ENCODE measurements around the gene RORC. TPM values are rescaled to one million over a fixed set of nuclear protein-coding genes. Genes with fewer than 3 reads are reported as not detected.

The RORC gene
- polyA plus RNA-seq, 1 of the 3 experiments (the other 2 are of a cell fraction), result not detected

DNA sequence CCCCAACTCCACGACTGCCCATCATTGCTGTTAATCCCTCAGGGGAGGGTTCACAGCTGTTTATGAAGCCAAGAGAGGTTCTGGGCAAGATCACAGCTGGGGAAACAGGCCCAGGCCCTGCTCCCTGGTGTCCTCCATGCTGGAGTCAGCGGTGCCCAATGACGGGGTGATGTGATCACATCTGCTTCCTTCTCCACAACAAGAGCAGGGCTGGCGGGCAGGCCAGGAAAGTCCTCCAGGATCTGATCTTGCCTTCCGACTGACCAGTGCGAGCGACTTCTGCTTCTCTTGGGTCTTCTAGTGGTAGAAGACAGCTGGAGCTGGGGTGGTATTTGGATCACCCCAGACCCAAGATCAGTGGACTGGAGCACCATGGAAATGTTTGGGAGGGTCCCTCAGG is 25.4 kb downstream of the RORC start:
- no peak for TF ChIP-seq RAD21 (IDR thresholded peaks at IDR 0.05; ENCODE audit: low read length)
- TF ChIP-seq JUND (IDR thresholded peaks at IDR 0.05), result no peak
- TF ChIP-seq, protein P1, sequence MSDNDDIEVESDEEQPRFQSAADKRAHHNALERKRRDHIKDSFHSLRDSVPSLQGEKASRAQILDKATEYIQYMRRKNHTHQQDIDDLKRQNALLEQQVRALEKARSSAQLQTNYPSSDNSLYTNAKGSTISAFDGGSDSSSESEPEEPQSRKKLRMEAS (IDR thresholded peaks at IDR 0.05; ENCODE audit: low read depth), result no peak
- TF ChIP-seq SIN3A (IDR thresholded peaks at IDR 0.05; ENCODE audit: borderline replicate concordance, low read depth, low read length), result no peak
- H3K9me3 ChIP-seq, result no peaks in the 10 kb centered on the region
- POLR2A ChIA-PET, result no interaction called here
- CTCF ChIA-PET, result interaction anchor here (0.6 to 2.0 kb wide), 5 partner anchors 7 to 91 kb away, joined by 3 to 8 read pairs (median 4); partner anchors contain the start of genes MRPL9 and TDRKH
- H3K79me2 ChIP-seq (ENCODE audit: insufficient read depth), result no peaks in the 10 kb centered on the region
- H3K4me3 ChIP-seq (ENCODE audit: low read depth in 2 of 2, low read length in 1 of 2), result no peak overlapping the region
- no peaks in the 10 kb centered on the region for H3K9me2 ChIP-seq
- no peaks in the 10 kb centered on the region for H4K20me1 ChIP-seq (ENCODE audit: insufficient read depth)
- 79% methylated on average over 7 of the region's 7 CpGs for WGBS (ENCODE audit: low lambda C conversion rate)
- DNase-seq, result peak; percentile 16
- no peaks in the 10 kb centered on the region for H3F3A ChIP-seq (replicated peaks; ENCODE audit: insufficient read depth)
- H2AFZ ChIP-seq (ENCODE audit: low read depth), result no peak overlapping the region
- no peak overlapping the region for H3K4me2 ChIP-seq
- H3K27ac ChIP-seq (ENCODE audit: low read depth in 2 of 2, low read length in 1 of 2), result no peak overlapping the region
- peaks cover 41% of the 10 kb centered on the region for H3K27me3 ChIP-seq (ENCODE audit: insufficient read depth)
- peaks cover 0 to 66% of the 10 kb centered on the region in 2 experiments; a peak in 2 of 4 replicates for H3K4me1 ChIP-seq (ENCODE audit: control insufficient read depth in 1 of 2, insufficient read depth in 2 of 2, low read depth in 1 of 2, low read length in 1 of 2)
- H3K36me3 ChIP-seq (replicated peaks in 1 of 2; ENCODE audit: control insufficient read depth in 1 of 2, insufficient read depth in 2 of 2, low read length in 1 of 2), result no peaks in the 10 kb centered on the region
- H3K9ac ChIP-seq, result no peak overlapping the region

GRCh38 chr1:151805066-151805820 is 26.4 kb downstream of the RORC start, which contains the start of gene LINGO4:
LINGO4 (minus strand) TSS chr1:151805419; CDS start chr1:151802704, 2,715 bp downstream.
- H3K9me2 ChIP-seq, result no peaks in the 10 kb centered on the region
- CTCF ChIA-PET, result no interaction called here
- no peaks in the 10 kb centered on the region for H4K20me1 ChIP-seq (ENCODE audit: insufficient read depth)
- peaks cover 0 to 66% of the 10 kb centered on the region in 2 experiments; a peak in 2 of 4 replicates for H3K4me1 ChIP-seq (ENCODE audit: control insufficient read depth in 1 of 2, insufficient read depth in 2 of 2, low read depth in 1 of 2, low read length in 1 of 2)
- WGBS (ENCODE audit: low lambda C conversion rate), result 57% methylated on average over 12 of the region's 12 CpGs
- no peaks in the 10 kb centered on the region for H3K79me2 ChIP-seq (ENCODE audit: insufficient read depth)
- peaks cover 40% of the 10 kb centered on the region for H3K27me3 ChIP-seq (ENCODE audit: insufficient read depth)
- no peaks in the 10 kb centered on the region for H3K9me3 ChIP-seq
- no peaks in the 10 kb centered on the region for H3K36me3 ChIP-seq (replicated peaks in 1 of 2; ENCODE audit: control insufficient read depth in 1 of 2, insufficient read depth in 2 of 2, low read length in 1 of 2)
- H3K4me3 ChIP-seq (ENCODE audit: low read depth in 2 of 2, low read length in 1 of 2), result no peak within 1 kb of the TSS
- peak within 1 kb of the TSS in 1 of 2 experiments; percentile 95; a peak in 2 of 4 replicates for H3K27ac ChIP-seq (ENCODE audit: low read depth in 2 of 2, low read length in 1 of 2)
- no peak for TF ChIP-seq RCOR1 (IDR thresholded peaks at IDR 0.05; ENCODE audit: low read length)
- TF ChIP-seq EP300 (IDR thresholded peaks at IDR 0.05; ENCODE audit: borderline replicate concordance in 1 of 2, low read depth in 1 of 2, low read length in 1 of 2), result no peak
- no peak for TF ChIP-seq POLR2AphosphoS5 (IDR thresholded peaks at IDR 0.05; ENCODE audit: low read depth, low read length)
- no peak for TF ChIP-seq RAD21 (IDR thresholded peaks at IDR 0.05; ENCODE audit: low read length)
- TF ChIP-seq JUND (IDR thresholded peaks at IDR 0.05), result no peak
- no peak for TF ChIP-seq USF2 (IDR thresholded peaks at IDR 0.05; ENCODE audit: borderline replicate concordance, low read depth, low read length)
- TF ChIP-seq NFIC (IDR thresholded peaks at IDR 0.05; ENCODE audit: borderline replicate concordance), result no peak
- no peak for TF ChIP-seq YY1 (IDR thresholded peaks at IDR 0.05; ENCODE audit: low read depth)
- no peak for TF ChIP-seq MXI1 (IDR thresholded peaks at IDR 0.05; ENCODE audit: low read depth, low read length)
- DNase-seq, result peak; percentile 42
- H3K9ac ChIP-seq, result no peak within 1 kb of the TSS
- H3F3A ChIP-seq (replicated peaks; ENCODE audit: insufficient read depth), result no peaks in the 10 kb centered on the region
- no peak within 1 kb of the TSS for H3K4me2 ChIP-seq
- POLR2A ChIA-PET, result no interaction called here
- no peak within 1 kb of the TSS for H2AFZ ChIP-seq (ENCODE audit: low read depth)

Measured in SK-N-SH (cell line).